Liver (tissue), 9 donors: ENCODE data around the gene ASB11. TPM values are rescaled to one million over a fixed set of nuclear protein-coding genes. Genes with fewer than 3 reads are reported as not detected.

ENCODE experiments used
- DNase-seq: peaks from one replicate; pipeline ENCODE4 v3.0.0-alpha.2; 2017; ENCODE audit warnings: low spot score
- H3K27ac ChIP-seq, 2 donors: one replicate each; pipeline ENCODE4 v1.7.0; 2013; ENCODE audit warnings: inconsistent platforms in 2 of 2, low read length in 2 of 2, control low read depth in 1 of 2, low read depth in 1 of 2, mild to moderate bottlenecking in 1 of 2
- H3K27me3 ChIP-seq, 4 donors: one replicate each; pipeline versions ENCODE4 v1.6.1 to v1.7.0; 2013; ENCODE audit warnings: low read length in 3 of 4, inconsistent platforms in 1 of 4, mild to moderate bottlenecking in 1 of 4, moderate library complexity in 1 of 4; ENCODE audit not compliant: control insufficient read depth in 4 of 4, insufficient read depth in 4 of 4
- H3K36me3 ChIP-seq, 4 donors: one replicate each; pipeline versions ENCODE4 v1.6.1 to v1.7.0; 2013; ENCODE audit warnings: low read length in 3 of 4, mild to moderate bottlenecking in 3 of 4, low read depth in 1 of 4, moderate library complexity in 1 of 4; ENCODE audit not compliant: control insufficient read depth in 4 of 4, insufficient read depth in 3 of 4
- H3K4me1 ChIP-seq, 4 donors: one replicate each; pipeline versions ENCODE4 v1.6.1 to v1.7.0; 2013; ENCODE audit warnings: low read length in 3 of 4, mild to moderate bottlenecking in 3 of 4, moderate library complexity in 1 of 4; ENCODE audit not compliant: control insufficient read depth in 4 of 4, insufficient read depth in 4 of 4
- H3K4me3 ChIP-seq, 3 donors: one replicate each; pipeline versions ENCODE4 v1.6.1 to v1.7.0; 2013; ENCODE audit warnings: low read length in 3 of 3, control low read depth in 1 of 3, low read depth in 1 of 3, mild to moderate bottlenecking in 1 of 3
- H3K9ac ChIP-seq, 2 donors: one replicate each; pipeline ENCODE4 v1.7.0; 2013; ENCODE audit warnings: low read length in 2 of 2, mild to moderate bottlenecking in 2 of 2, moderate library complexity in 2 of 2, control low read depth in 1 of 2, low read depth in 1 of 2
- H3K9me3 ChIP-seq, 4 donors: one replicate each; pipeline versions ENCODE4 v1.6.1 to v1.7.0; 2013; ENCODE audit warnings: low read length in 3 of 4; ENCODE audit not compliant: control insufficient read depth in 4 of 4
- EGR1 ChIP-seq, 2 donors: IDR thresholded peaks; 2 replicates each; pipeline ENCODE4 v1.6.1; 2016 to 2018; ENCODE audit warnings: antibody characterized with exemption in 2 of 2, low read depth in 2 of 2
- FOXA1 ChIP-seq: IDR thresholded peaks from 2 replicates; pipeline ENCODE4 v1.6.1; 2016; ENCODE audit warnings: antibody characterized with exemption
- FOXA2 ChIP-seq: IDR thresholded peaks from 2 replicates; pipeline ENCODE4 v1.6.1; 2016; ENCODE audit warnings: antibody characterized with exemption
- GABPA ChIP-seq, 2 donors: IDR thresholded peaks in 1 of 2; conservative IDR thresholded peaks in 1 of 2; 2 replicates each; pipeline ENCODE4 v1.6.1; 2016; ENCODE audit warnings: antibody characterized with exemption in 2 of 2, mild to moderate bottlenecking in 1 of 2, moderate library complexity in 1 of 2
- HNF4A ChIP-seq, 2 donors: conservative IDR thresholded peaks; 2 replicates each; pipeline ENCODE4 v1.6.1; 2016; ENCODE audit warnings: antibody characterized with exemption in 2 of 2, mild to moderate bottlenecking in 2 of 2
- HNF4G ChIP-seq: IDR thresholded peaks from 2 replicates; pipeline ENCODE4 v1.6.1; 2016; ENCODE audit warnings: antibody characterized with exemption
- JUND ChIP-seq, 2 donors: IDR thresholded peaks; 2 replicates each; pipeline ENCODE4 v1.6.1; 2016; ENCODE audit warnings: antibody characterized with exemption in 2 of 2
- NR2F2 ChIP-seq: IDR thresholded peaks from 2 replicates; pipeline ENCODE4 v1.6.1; 2016; ENCODE audit warnings: antibody characterized with exemption
- RAD21 ChIP-seq, 2 donors: IDR thresholded peaks; 2 replicates each; pipeline ENCODE4 v1.6.1; 2016; ENCODE audit warnings: antibody characterized with exemption in 2 of 2, mild to moderate bottlenecking in 2 of 2
- RXRA ChIP-seq, 2 donors: IDR thresholded peaks; 2 replicates each; pipeline ENCODE4 v1.6.1; 2017 to 2018; ENCODE audit warnings: antibody characterized with exemption in 2 of 2, mild to moderate bottlenecking in 1 of 2
- SP1 ChIP-seq: IDR thresholded peaks from 2 replicates; pipeline ENCODE4 v1.6.1; 2018; ENCODE audit warnings: antibody characterized with exemption, mild to moderate bottlenecking
- TAF1 ChIP-seq: conservative IDR thresholded peaks from 2 replicates; pipeline ENCODE4 v1.6.1; 2016; ENCODE audit warnings: antibody characterized with exemption, mild to moderate bottlenecking
- YY1 ChIP-seq: IDR thresholded peaks from 2 replicates; pipeline ENCODE4 v1.6.1; 2016; ENCODE audit warnings: antibody characterized with exemption, mild to moderate bottlenecking
- WGBS: extraction: QIAGEN DNeasy Blood & Tissue Kit; methylation state at CpG from one replicate; pipeline ENCODE4 v1.1.7; 2013; 5-methylcytosine and 5-hydroxymethylcytosine counted together
- polyA plus RNA-seq, 2 donors: library from polyadenylated mRNA; stranded (reverse) in 1 of 2; unstranded in 1 of 2; fragments of 200-250 nt in 1 of 2; fragments of >200 nt in 1 of 2; fragmentation: Nextera tagmentation in 1 of 2; extraction: Ambion mirVana in 1 of 2; gene quantifications; one replicate each; pipeline versions ENCODE4 v1.2.1 to v1.2.3, GENCODE V29; 2013 to 2015
- total RNA-seq, 2 donors: library from RNA; depleted of rRNA; stranded (reverse); fragments of >200 nt; gene quantifications; one replicate each; pipeline ENCODE4 v1.2.3, GENCODE V29; 2014
- TF ChIP-seq, protein P1 (sequence below): fragments of 150-350 bp; IDR thresholded peaks from 2 replicates; pipeline ENCODE4 v1.5.1; 2017; ENCODE audit warnings: improper control_type of control experiment, low read depth, low read length; ENCODE audit not compliant: missing input control
- TF ChIP-seq, protein P2 (sequence below): IDR thresholded peaks from 2 replicates; pipeline ENCODE4 v1.6.1; 2016; ENCODE audit warnings: antibody characterized with exemption
- TF ChIP-seq, protein P3 (sequence below): IDR thresholded peaks from 2 replicates; pipeline ENCODE4 v1.6.1; 2016; ENCODE audit warnings: antibody characterized with exemption
- TF ChIP-seq, protein P4 (sequence below): IDR thresholded peaks from 2 replicates; pipeline ENCODE4 v1.6.1; 2016; ENCODE audit warnings: antibody characterized with exemption, mild to moderate bottlenecking
- TF ChIP-seq, protein P5 (sequence below): IDR thresholded peaks from 2 replicates; pipeline ENCODE4 v1.6.1; 2016; ENCODE audit warnings: antibody characterized with exemption
- donor health status: healthy.
- donor health status: healthy.
- donor health status: healthy.
- donor health status: healthy.
- donor health status: healthy.

ASB11 gene
- total and polyA plus RNA-seq, 4 donors: 0.03 TPM; not detected in 3

DNA sequence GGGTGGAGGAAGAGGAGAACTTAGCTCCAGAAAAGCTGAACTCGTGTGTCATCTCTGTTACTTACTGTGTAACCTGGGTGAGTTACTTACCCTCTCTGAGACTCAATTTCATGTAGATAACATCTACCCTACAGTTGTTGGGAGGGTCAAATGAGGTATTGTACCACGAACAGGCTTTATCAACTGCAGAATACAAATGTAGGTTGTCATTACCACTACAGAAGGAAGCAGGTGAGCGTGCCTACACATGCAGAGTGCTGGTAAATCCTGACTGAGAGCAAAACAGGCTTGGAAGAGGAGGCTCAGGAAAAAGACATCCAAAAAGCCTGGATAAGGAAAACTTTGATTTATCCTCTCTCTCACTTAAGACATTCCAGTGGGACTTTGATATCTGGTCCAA is 12.7 kb upstream of the ASB11 start:
- Histone ChIP-seq H3K27me3 (peaks cover 0 to 3% (median 0%) of the 10 kb centered on the region in 4 donors), H3K4me1 (no peaks in the 10 kb centered on the region), H3K36me3 (peaks cover 2 to 9% (median 3%) of the 10 kb centered on the region in 4 donors), H3K27ac (no peak overlapping the region), H3K9me3 (no peaks in the 10 kb centered on the region), H3K9ac (no peak overlapping the region), H3K4me3 (no peak overlapping the region)
- no peak for DNase-seq
- WGBS: 93% methylated on average over 3 of the region's 3 CpGs
- TF ChIP-seq, protein P1, sequence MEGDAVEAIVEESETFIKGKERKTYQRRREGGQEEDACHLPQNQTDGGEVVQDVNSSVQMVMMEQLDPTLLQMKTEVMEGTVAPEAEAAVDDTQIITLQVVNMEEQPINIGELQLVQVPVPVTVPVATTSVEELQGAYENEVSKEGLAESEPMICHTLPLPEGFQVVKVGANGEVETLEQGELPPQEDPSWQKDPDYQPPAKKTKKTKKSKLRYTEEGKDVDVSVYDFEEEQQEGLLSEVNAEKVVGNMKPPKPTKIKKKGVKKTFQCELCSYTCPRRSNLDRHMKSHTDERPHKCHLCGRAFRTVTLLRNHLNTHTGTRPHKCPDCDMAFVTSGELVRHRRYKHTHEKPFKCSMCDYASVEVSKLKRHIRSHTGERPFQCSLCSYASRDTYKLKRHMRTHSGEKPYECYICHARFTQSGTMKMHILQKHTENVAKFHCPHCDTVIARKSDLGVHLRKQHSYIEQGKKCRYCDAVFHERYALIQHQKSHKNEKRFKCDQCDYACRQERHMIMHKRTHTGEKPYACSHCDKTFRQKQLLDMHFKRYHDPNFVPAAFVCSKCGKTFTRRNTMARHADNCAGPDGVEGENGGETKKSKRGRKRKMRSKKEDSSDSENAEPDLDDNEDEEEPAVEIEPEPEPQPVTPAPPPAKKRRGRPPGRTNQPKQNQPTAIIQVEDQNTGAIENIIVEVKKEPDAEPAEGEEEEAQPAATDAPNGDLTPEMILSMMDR: no peak
- TF ChIP-seq TAF1 (no peak), EGR1 (IDR thresholded peaks at IDR 0.05; ENCODE audit: low read depth in 2 of 2) (no peak), GABPA (IDR thresholded peaks at IDR 0.05 in 1 of 2, conservative IDR thresholded peaks at IDR 0.05 in 1 of 2) (no peak), FOXA2 (no peak), HNF4G (no peak), NR2F2 (no peak), SP1 (no peak), YY1 (no peak), FOXA1 (no peak), RAD21 (IDR thresholded peaks at IDR 0.05) (no peak), JUND (IDR thresholded peaks at IDR 0.05) (no peak), HNF4A (conservative IDR thresholded peaks at IDR 0.05) (no peak), RXRA (IDR thresholded peaks at IDR 0.05) (no peak)
- TF ChIP-seq, protein P2, sequence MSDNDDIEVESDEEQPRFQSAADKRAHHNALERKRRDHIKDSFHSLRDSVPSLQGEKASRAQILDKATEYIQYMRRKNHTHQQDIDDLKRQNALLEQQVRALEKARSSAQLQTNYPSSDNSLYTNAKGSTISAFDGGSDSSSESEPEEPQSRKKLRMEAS: no peak
- TF ChIP-seq, protein P3, sequence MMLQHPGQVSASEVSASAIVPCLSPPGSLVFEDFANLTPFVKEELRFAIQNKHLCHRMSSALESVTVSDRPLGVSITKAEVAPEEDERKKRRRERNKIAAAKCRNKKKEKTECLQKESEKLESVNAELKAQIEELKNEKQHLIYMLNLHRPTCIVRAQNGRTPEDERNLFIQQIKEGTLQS: no peak
- TF ChIP-seq, protein P4, sequence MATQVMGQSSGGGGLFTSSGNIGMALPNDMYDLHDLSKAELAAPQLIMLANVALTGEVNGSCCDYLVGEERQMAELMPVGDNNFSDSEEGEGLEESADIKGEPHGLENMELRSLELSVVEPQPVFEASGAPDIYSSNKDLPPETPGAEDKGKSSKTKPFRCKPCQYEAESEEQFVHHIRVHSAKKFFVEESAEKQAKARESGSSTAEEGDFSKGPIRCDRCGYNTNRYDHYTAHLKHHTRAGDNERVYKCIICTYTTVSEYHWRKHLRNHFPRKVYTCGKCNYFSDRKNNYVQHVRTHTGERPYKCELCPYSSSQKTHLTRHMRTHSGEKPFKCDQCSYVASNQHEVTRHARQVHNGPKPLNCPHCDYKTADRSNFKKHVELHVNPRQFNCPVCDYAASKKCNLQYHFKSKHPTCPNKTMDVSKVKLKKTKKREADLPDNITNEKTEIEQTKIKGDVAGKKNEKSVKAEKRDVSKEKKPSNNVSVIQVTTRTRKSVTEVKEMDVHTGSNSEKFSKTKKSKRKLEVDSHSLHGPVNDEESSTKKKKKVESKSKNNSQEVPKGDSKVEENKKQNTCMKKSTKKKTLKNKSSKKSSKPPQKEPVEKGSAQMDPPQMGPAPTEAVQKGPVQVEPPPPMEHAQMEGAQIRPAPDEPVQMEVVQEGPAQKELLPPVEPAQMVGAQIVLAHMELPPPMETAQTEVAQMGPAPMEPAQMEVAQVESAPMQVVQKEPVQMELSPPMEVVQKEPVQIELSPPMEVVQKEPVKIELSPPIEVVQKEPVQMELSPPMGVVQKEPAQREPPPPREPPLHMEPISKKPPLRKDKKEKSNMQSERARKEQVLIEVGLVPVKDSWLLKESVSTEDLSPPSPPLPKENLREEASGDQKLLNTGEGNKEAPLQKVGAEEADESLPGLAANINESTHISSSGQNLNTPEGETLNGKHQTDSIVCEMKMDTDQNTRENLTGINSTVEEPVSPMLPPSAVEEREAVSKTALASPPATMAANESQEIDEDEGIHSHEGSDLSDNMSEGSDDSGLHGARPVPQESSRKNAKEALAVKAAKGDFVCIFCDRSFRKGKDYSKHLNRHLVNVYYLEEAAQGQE: no peak
- TF ChIP-seq, protein P5, sequence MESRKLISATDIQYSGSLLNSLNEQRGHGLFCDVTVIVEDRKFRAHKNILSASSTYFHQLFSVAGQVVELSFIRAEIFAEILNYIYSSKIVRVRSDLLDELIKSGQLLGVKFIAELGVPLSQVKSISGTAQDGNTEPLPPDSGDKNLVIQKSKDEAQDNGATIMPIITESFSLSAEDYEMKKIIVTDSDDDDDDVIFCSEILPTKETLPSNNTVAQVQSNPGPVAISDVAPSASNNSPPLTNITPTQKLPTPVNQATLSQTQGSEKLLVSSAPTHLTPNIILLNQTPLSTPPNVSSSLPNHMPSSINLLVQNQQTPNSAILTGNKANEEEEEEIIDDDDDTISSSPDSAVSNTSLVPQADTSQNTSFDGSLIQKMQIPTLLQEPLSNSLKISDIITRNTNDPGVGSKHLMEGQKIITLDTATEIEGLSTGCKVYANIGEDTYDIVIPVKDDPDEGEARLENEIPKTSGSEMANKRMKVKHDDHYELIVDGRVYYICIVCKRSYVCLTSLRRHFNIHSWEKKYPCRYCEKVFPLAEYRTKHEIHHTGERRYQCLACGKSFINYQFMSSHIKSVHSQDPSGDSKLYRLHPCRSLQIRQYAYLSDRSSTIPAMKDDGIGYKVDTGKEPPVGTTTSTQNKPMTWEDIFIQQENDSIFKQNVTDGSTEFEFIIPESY: no peak
